Hematopoietic multipotent progenitor cell treated with erythropoietin and hydrocortisone succinate and interleukin-3 and kit ligand, for 15 days (in vitro differentiated cells): ENCODE data around the gene SMIM12.
A peak's percentile ranks its signal among the peaks of the same experiment; 100 is the strongest.

Experiments used
- DNase-seq: peaks from one replicate; pipeline ENCODE4 v3.0.0-alpha.2; 2015; ENCODE audit warnings: low spot score

The SMIM12 gene, protein sequence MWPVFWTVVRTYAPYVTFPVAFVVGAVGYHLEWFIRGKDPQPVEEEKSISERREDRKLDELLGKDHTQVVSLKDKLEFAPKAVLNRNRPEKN

GRCh38 chr1:34859446-34860200, at the start of gene SMIM12:
TSS of gene SMIM12 (minus strand) at chr1:34859749. CDS start at chr1:34855977, 3,772 bp downstream.
- peak; percentile 96 for DNase-seq

DNA sequence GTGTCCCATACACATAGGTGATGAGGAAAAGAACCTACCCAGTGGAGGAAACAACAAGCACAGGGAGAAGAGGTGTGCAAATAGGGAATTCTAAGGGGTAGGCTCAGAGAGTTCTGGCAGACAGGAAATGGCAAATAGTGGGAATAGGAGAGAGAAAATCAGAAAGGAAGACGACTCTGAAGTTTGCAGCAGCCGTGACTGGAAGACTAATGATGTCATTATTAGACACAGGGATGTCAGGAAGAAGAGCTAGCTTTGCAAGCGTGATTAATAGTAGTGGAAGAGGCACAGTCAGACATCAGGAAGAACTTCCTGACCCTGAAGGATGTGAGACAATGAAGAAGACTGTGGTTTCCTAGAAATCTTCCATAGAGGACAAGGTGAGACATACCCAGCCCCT, 48.8 kb upstream of the SMIM12 start:
- no peak for DNase-seq

DNA sequence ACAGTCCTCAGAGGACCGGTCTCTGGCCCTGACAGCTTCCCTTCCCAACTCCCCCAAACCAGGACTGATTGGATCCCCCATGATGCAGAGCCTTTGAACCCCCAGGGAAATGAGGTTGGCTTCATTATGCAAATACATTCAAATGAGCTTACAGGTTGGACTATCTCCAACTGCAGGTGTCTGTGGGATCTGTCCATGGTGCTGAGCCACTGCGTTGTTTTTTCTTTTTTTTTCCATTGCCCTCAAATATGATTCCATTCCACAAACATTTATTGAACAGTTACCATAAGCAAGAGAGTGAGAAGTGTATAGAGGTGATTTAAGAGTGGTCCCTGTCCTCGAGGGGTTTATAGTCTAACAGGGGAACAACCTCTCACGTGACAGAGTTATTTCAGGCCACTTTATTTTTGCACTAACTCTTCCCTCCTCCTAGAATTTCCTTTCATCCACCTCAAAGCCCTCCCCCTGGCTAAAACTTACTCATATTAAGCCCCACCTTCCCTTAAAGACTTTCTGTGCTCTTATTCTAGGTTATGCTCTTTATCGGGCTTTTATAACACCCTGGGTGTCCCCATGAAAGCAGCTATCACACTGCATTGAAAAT, 48.0 kb upstream of the SMIM12 start:
- no peak for DNase-seq

GRCh38 chr1:34906756-34907155, 47.2 kb upstream of the SMIM12 start:
- DNase-seq, result no peak

DNA sequence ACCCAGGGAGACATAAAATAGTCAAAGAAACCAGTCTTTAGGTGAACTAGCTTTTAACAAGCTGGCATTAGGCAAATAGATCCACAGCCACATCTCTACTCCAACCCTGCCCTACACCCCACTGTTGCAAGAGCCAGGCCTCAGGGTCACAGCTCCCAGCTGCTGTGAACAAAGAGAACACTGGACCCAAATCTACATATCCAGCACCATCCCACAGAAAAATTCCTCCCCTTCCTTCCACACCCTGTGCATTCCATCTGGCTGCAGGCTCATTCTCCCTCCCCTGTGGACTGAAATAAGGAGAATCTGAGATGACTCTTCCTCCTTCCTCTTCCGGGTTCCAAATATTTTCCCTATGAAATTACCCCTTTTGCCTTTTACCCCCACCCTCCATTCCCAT, 46.7 kb upstream of the SMIM12 start:
- no peak for DNase-seq

GRCh38 chr1:34905098-34905459, 45.5 kb upstream of the SMIM12 start:
- DNase-seq, result no peak

DNA sequence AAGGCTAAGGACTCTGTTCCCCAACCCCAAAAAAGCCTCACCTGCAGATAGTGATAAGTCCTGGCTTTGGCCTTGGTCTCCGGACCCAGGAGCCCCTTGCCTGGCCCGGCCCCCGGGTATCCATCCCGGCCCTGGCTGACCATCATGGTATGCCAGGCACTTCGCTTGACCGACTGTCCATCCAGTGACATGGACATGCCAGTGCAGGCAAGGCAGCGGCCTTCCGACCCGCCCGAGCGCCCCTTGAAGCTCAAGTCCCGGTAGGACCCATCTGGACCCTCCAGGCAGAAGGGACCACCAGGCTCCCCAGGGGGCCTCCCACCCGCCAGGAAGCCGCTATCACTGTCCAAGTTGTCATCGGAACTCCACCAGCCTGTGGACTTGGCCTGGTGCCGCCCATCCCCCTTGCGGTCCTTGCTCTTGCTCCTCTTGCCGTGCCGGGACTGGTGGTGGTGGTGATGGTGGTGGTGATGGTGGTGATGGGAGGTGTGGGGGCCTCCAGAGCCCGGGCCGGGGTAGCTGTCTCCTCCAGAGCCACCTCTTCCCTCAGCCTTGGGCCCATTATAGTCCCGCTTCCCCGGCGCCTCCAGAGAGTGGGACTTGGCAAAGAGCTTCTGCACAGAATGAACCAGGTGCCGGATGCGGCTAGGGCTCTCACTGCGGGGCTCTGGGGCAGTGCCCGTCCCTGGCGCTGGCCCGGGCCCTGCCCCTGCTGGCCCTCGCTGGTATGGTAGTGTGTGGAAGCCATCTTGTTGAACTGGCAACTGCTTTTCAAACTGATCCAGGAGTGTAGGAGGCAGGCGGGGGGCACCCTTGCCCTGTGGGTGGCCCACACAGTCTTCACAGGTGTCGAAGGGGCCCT, 44.9 kb upstream of the SMIM12 start:
- no peak for DNase-seq

GRCh38 chr1:34901919-34902318, 42.4 kb upstream of the SMIM12 start:
- no peak for DNase-seq

- DNase-seq, result no peak
Measured at GRCh38 chr1:34900775-34901502, 41.4 kb upstream of the SMIM12 start.

- DNase-seq, result no peak
Measured at GRCh38 chr1:34899906-34900305, 40.4 kb upstream of the SMIM12 start.

- DNase-seq, result no peak
Measured at GRCh38 chr1:34899471-34899870, 39.9 kb upstream of the SMIM12 start.

GRCh38 chr1:34898330-34898761, 38.8 kb upstream of the SMIM12 start:
- no peak for DNase-seq

DNA sequence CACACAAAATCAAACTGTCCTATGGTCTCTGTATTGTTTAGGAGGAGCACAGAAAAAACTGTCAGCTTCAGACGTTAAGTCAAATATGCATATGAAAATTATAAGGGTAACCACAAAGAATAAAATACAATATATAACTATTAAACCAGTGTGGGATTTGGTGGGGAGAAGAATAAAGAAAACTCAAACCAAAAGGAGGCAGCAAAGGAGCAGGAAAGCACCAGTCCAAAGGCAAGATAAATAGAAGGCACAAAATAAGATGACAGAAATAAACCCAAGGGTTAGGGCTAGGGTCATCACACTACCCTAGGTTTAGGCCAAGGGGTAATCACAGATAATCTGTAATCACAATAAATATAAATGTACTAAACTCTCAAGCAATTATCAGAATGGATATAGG, 37.1 kb upstream of the SMIM12 start:
- no peak for DNase-seq

DNA sequence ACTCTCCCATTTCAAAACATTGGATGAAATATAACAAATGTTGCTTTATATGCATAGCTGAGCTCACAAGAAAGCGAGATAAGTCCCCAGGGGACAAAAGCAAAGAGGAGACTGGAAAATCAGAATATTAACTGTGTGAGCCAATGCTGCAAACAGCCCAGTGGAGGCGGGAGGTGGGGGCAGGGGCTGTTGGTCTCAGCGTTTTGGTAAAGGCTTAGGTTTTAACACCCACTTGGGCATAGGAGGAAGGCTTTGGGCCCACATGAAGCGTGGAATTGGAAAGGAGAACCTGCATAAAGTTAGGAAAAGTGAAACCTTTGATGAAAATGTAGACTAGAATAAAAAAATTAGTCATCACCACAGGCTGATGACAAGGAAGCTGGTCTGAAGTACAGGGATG, 30.2 kb upstream of the SMIM12 start:
- DNase-seq, result no peak

DNA sequence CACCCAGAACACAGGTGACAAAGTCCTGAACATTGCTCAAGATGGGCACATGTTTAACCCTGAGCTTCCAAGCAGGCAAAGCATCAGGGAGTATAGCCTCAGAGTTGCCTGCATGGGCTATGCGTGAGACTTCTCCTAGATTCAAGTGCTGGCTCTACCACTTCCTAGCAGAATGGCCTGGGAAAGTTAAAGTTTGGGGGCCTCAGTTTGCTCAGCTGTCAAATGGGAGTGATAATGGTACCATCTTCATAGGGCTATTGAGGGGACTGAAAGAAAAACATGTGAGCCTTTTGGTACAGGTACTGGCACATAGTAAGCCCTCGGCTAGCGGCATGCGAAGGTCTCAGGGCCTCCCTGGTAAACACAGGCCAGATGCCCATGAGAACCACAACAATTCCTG, 28.0 kb upstream of the SMIM12 start:
- no peak for DNase-seq

GRCh38 chr1:34885405-34886247, 26.1 kb upstream of the SMIM12 start:
- no peak for DNase-seq

GRCh38 chr1:34884961-34885360, 25.4 kb upstream of the SMIM12 start:
- DNase-seq, result no peak

GRCh38 chr1:34884536-34884935, 25.0 kb upstream of the SMIM12 start:
- no peak for DNase-seq

DNA sequence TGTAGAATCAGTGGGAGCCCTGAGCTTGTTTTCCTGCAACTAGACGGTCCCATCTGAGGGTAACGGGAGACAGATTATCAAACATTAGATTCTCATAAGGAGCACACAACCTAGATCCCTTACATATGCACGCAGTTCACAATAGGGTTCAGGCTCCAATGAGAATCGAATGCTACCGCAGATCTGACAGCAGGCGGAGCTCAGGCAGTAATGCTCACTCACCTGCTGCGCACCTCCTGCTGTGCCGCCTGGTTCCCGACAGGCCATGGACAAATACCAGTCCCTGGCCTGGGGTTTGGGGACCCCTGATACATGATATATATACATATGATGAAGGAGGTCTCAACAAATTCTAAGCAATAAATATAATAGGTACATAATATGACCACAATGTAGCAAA, 19.7 kb upstream of the SMIM12 start:
- no peak for DNase-seq

DNA sequence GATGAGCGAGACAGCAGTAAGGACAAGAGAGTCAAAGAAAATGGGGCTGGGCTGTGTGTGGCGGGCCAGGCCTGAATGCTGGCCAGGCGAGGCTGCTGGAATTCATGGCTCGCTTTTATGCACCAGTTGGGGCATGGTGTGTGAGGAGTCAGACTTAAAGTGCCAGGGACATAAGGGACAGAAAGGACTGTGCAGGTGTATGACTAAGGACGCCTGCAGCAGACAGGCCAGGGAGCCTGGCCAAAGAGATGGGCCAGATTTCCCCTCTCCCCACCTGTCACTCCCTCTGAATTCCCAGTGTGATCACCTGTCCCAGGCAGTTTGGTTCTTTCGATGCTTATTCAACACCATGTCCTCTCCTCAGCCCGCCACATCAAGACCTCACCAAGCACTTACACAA, 16.9 kb upstream of the SMIM12 start:
- no peak for DNase-seq

DNA sequence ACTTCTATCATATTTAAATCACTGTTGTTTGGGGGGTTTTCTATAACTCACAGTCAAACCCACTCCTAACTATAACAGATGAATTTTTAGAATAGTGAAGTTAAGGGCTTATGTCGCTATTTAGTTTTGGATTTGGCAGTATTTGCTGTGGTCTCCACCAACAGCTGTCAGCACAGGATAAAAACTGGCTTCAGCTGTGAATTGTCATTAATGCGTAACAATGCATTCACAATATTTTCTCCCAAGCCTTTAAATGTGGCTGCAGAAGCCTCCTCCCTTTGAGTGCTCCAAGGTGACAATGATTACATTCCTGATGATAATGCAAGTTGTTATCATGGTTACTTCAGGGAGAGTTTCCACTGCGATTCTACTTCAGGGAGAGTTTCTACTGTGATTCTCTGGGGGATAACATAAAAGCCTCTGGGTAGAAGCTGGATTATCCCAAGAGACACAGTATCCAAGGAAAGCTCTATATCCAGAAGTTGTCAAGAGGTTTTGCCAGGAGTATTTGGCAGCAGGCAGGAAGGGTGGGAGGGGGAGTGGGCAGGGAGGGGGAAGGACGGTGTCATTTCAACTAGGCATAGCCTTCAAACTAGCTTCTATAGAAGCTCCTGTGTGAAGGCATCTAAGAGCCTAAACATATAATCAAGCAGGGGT, 14.9 kb upstream of the SMIM12 start:
- no peak for DNase-seq
